ENCODE data around the gene PTPRH.
A peak's percentile ranks its signal among the peaks of the same experiment; 100 is the strongest.

The PTPRH gene

GRCh38 chr19:55208880-55209692, at the start of gene PTPRH:
TSS of gene PTPRH (minus strand) at chr19:55209501. CDS start at chr19:55209433, 68 bp downstream.
- no peak for TF ChIP-seq CTCF (IDR thresholded peaks at IDR 0.05; ENCODE audit: low read depth, low read length, missing control alignments)
- no peak within 1 kb of the TSS for H3K4me3 ChIP-seq (ENCODE audit: low read depth, low read length)
- DNase-seq (ENCODE audit: low read depth): no peak

GRCh38 chr19:55258476-55258827, 49.2 kb upstream of the PTPRH start:
- H3K4me3 ChIP-seq (ENCODE audit: low read depth, low read length): peak overlapping the region; percentile 93
- no peak for DNase-seq (ENCODE audit: low read depth)
- no peak for TF ChIP-seq CTCF (IDR thresholded peaks at IDR 0.05; ENCODE audit: low read depth, low read length, missing control alignments)

GRCh38 chr19:55257461-55258420, 48.4 kb upstream of the PTPRH start:
- DNase-seq (ENCODE audit: low read depth): no peak

GRCh38 chr19:55256562-55257460, 47.5 kb upstream of the PTPRH start:
- no peak for TF ChIP-seq CTCF (IDR thresholded peaks at IDR 0.05; ENCODE audit: low read depth, low read length, missing control alignments)
- no peak for DNase-seq (ENCODE audit: low read depth)

More at GRCh38 chr19:55257461-55258420, 48.4 kb upstream of the PTPRH start:
- H3K4me3 ChIP-seq (ENCODE audit: low read depth, low read length): peak overlapping the region; percentile 93
- TF ChIP-seq CTCF (IDR thresholded peaks at IDR 0.05; ENCODE audit: low read depth, low read length, missing control alignments): no peak

GRCh38 chr19:55255618-55256423, 46.5 kb upstream of the PTPRH start:
- H3K4me3 ChIP-seq (ENCODE audit: low read depth, low read length): peak overlapping the region; percentile 93
- TF ChIP-seq CTCF (IDR thresholded peaks at IDR 0.05; ENCODE audit: low read depth, low read length, missing control alignments): no peak
- DNase-seq (ENCODE audit: low read depth): no peak

More at GRCh38 chr19:55256562-55257460, 47.5 kb upstream of the PTPRH start:
- H3K4me3 ChIP-seq (ENCODE audit: low read depth, low read length): peak overlapping the region; percentile 93
